Endometrial microvascular endothelial cells (primary cell): ENCODE results near the gene RAPGEF1. TPM values are rescaled to one million over a fixed set of nuclear protein-coding genes. Genes with fewer than 3 reads are reported as not detected.
"Not testable (repeated sequence)": the region's sequence is repeated elsewhere in the genome, so short reads cannot be mapped to it uniquely, and the experiment has no call there.

Experiments
- in situ Hi-C: cut with HindIII; loops from 2 replicates; pipeline ENCODE4 v1.10.0; 2017; ENCODE audit warnings: low sequenced_read_pairs, low pct_unique_long_range_greater_than_20kb; ENCODE audit errors: inconsistent ontology term
- total RNA-seq: library from RNA; depleted of rRNA; stranded (reverse); fragments of >200 nt; gene quantifications from one replicate; pipeline ENCODE4 v1.2.3, GENCODE V29; 2015; ENCODE audit errors: inconsistent ontology term

Gene RAPGEF1
- 54.6 TPM for total RNA-seq

- in situ Hi-C loops = no loop called here
Observed at GRCh38 chr9:131739959-131740648, at the start of gene RAPGEF1. Gene RAPGEF1, minus strand, starts transcription at chr9:131740076. Its CDS starts 246 bp downstream, at chr9:131739830.

GRCh38 chr9:131788851-131789250, 49.0 kb upstream of the RAPGEF1 start:
- in situ Hi-C loops = no loop called here

- in situ Hi-C loops = no loop called here
Observed at GRCh38 chr9:131787838-131788237, 48.0 kb upstream of the RAPGEF1 start.

- in situ Hi-C loops = no loop called here
Observed at GRCh38 chr9:131784748-131785501, 45.0 kb upstream of the RAPGEF1 start.

- in situ Hi-C loops = no loop called here
Observed at GRCh38 chr9:131781069-131781468, 41.2 kb upstream of the RAPGEF1 start.

- in situ Hi-C loops = no loop called here
Observed at GRCh38 chr9:131776473-131776872, 36.6 kb upstream of the RAPGEF1 start.

- in situ Hi-C loops = no loop called here
Observed at GRCh38 chr9:131776036-131776435, 36.2 kb upstream of the RAPGEF1 start.

GRCh38 chr9:131774636-131775035, 34.8 kb upstream of the RAPGEF1 start:
- in situ Hi-C loops = no loop called here

- in situ Hi-C loops = no loop called here
Observed at GRCh38 chr9:131773911-131774379, 34.1 kb upstream of the RAPGEF1 start.

- in situ Hi-C loops = no loop called here
Observed at GRCh38 chr9:131772940-131773339, 33.1 kb upstream of the RAPGEF1 start.

- in situ Hi-C loops = no loop called here
Observed at GRCh38 chr9:131771646-131772045, 31.8 kb upstream of the RAPGEF1 start.

GRCh38 chr9:131769361-131769760, 29.5 kb upstream of the RAPGEF1 start:
- in situ Hi-C loops = no loop called here

- in situ Hi-C loops = no loop called here
Observed at GRCh38 chr9:131764568-131764967, 24.7 kb upstream of the RAPGEF1 start.

- in situ Hi-C loops = no loop called here
Observed at GRCh38 chr9:131762356-131762932, 22.6 kb upstream of the RAPGEF1 start.

GRCh38 chr9:131759017-131759647, 19.3 kb upstream of the RAPGEF1 start:
- in situ Hi-C loops = no loop called here

- in situ Hi-C loops = no loop called here
Observed at GRCh38 chr9:131757549-131757948, 17.7 kb upstream of the RAPGEF1 start.

- in situ Hi-C loops = no loop called here
Observed at GRCh38 chr9:131755541-131756198, 15.8 kb upstream of the RAPGEF1 start.

GRCh38 chr9:131754846-131755245, 15.0 kb upstream of the RAPGEF1 start:
- in situ Hi-C loops = no loop called here

GRCh38 chr9:131753751-131754150, 13.9 kb upstream of the RAPGEF1 start:
- in situ Hi-C loops = not testable (repeated sequence)
